Endothelial cell of umbilical vein (primary cell): ENCODE data around the gene HMGN1. TPM values are rescaled to one million over a fixed set of nuclear protein-coding genes. Genes with fewer than 3 reads are reported as not detected.

ENCODE experiments used
- BruUV-seq: library from RNA; stranded (reverse); fragments of 400-500 nt; replicated peaks from 2 replicates; lab custom pipeline; 2021; lab: Mats Ljungman, UMichigan
- CTCF ChIA-PET: fragments of 300-600, 350-600 bp; sonication (Branson Sonifier 250); formaldehyde crosslinking; loops from one replicate; lab custom pipeline; 2021; ENCODE audit warnings: antibody characterized with exemption, inconsistent platforms; lab: Charles Lee
- POLR2A ChIA-PET: fragments of 300-600, 350-600 bp; sonication (Branson Sonifier 250); formaldehyde crosslinking; loops from one replicate; lab custom pipeline; 2021; ENCODE audit warnings: antibody characterized with exemption, inconsistent platforms; lab: Charles Lee
- DNase-seq: peaks from one replicate; pipeline ENCODE4 v3.0.0-alpha.2; 2011; ENCODE audit warnings: low read depth, low spot score
- FAIRE-seq: peaks from 2 replicates; lab custom pipeline; 2011; peaks lifted over from hg19 to GRCh38; lab: Jason Lieb, UNC
- H2AFZ ChIP-seq: 2 replicates; pipeline ENCODE4 v1.6.0; 2012; ENCODE audit warnings: low read depth, low read length, control low read depth, inconsistent platforms
- H3K27ac ChIP-seq: 2 replicates; pipeline ENCODE4 v1.5.1; 2011; ENCODE audit warnings: low read depth, mild to moderate bottlenecking, control low read depth, low read length, moderate library complexity; ENCODE audit not compliant: insufficient read depth
- H3K27me3 ChIP-seq, 2 experiments: 2 replicates each; pipeline versions ENCODE4 v1.6.0 to v1.6.1; 2011; ENCODE audit warnings: low read length in 2 of 2, mixed read lengths in 1 of 2; ENCODE audit not compliant: control insufficient read depth in 2 of 2, insufficient read depth in 2 of 2
- H3K36me3 ChIP-seq, 2 experiments: 2 replicates in 1 of 2; 3 replicates in 1 of 2; pipeline ENCODE4 v1.5.1; 2011; ENCODE audit warnings: low read length in 2 of 2, mild to moderate bottlenecking in 1 of 2, moderate library complexity in 1 of 2; ENCODE audit not compliant: control insufficient read depth in 2 of 2, insufficient read depth in 2 of 2; ENCODE audit errors: extremely low read depth in 1 of 2
- H3K4me1 ChIP-seq: 3 replicates; pipeline ENCODE4 v1.5.1; 2011; ENCODE audit warnings: mild to moderate bottlenecking, low read length; ENCODE audit not compliant: control insufficient read depth, insufficient read depth; ENCODE audit errors: extremely low read depth
- H3K4me2 ChIP-seq: 2 replicates; pipeline ENCODE4 v1.6.1; 2011; ENCODE audit warnings: low read length, control low read depth, mixed read lengths; ENCODE audit not compliant: insufficient read depth
- H3K4me3 ChIP-seq, 3 experiments: fragments of 200-600 bp in 1 of 3; sonication (generic), shearing (Covaris generic) in 1 of 3; replicated peaks in 1 of 3; 2 replicates each; pipeline ENCODE4 v1.5.1; 2011 to 2016; ENCODE audit warnings: control low read depth in 3 of 3, low read length in 3 of 3, mild to moderate bottlenecking in 2 of 3, inconsistent platforms in 1 of 3, low read depth in 1 of 3, moderate library complexity in 1 of 3; ENCODE audit not compliant: insufficient read depth in 1 of 3
- H3K79me2 ChIP-seq: 2 replicates; pipeline ENCODE4 v1.6.0; 2012; ENCODE audit warnings: low read length, inconsistent platforms; ENCODE audit not compliant: control insufficient read depth, insufficient read depth
- H3K9ac ChIP-seq: replicated peaks from 2 replicates; pipeline ENCODE3; 2011; ENCODE audit warnings: low read length, control low read depth; ENCODE audit not compliant: insufficient read depth; ENCODE audit errors: extremely low read depth
- H3K9me1 ChIP-seq: replicated peaks from 3 replicates; pipeline ENCODE4 v1.6.0; 2011; ENCODE audit warnings: mild to moderate bottlenecking, low read length; ENCODE audit not compliant: control insufficient read depth, insufficient read depth; ENCODE audit errors: extremely low read depth
- H3K9me3 ChIP-seq: replicated peaks from 2 replicates; pipeline ENCODE4 v1.5.1; 2012; ENCODE audit warnings: low read length, inconsistent platforms; ENCODE audit not compliant: control insufficient read depth, insufficient read depth
- H4K20me1 ChIP-seq: replicated peaks from 2 replicates; pipeline ENCODE3; 2011; ENCODE audit warnings: mild to moderate bottlenecking, low read length; ENCODE audit not compliant: control insufficient read depth, insufficient read depth; ENCODE audit errors: extremely low read depth
- EZH2 ChIP-seq: IDR thresholded peaks from 2 replicates; pipeline ENCODE4 v1.6.1; 2012; ENCODE audit warnings: borderline replicate concordance, low read depth, mild to moderate bottlenecking, moderate library complexity, low read length, inconsistent platforms; ENCODE audit not compliant: severe bottlenecking
- FOS ChIP-seq: IDR thresholded peaks from 2 replicates; pipeline ENCODE4 v1.6.1; 2011; ENCODE audit warnings: mild to moderate bottlenecking, low read length, moderate library complexity, borderline replicate concordance; ENCODE audit not compliant: insufficient read depth
- GATA2 ChIP-seq: IDR thresholded peaks from 2 replicates; pipeline ENCODE4 v1.7.0; 2011; ENCODE audit warnings: low read depth, mild to moderate bottlenecking, moderate library complexity, mixed read lengths, low read length; ENCODE audit not compliant: insufficient read length, insufficient read depth
- JUN ChIP-seq: IDR thresholded peaks from 2 replicates; pipeline ENCODE4 v1.6.1; 2011; ENCODE audit warnings: borderline replicate concordance, low read depth; ENCODE audit not compliant: insufficient read length, insufficient read depth
- MYC ChIP-seq: IDR thresholded peaks from one replicate; pipeline ENCODE4 v1.6.1; 2011; ENCODE audit warnings: mild to moderate bottlenecking, low read depth, low read length
- POLR2A ChIP-seq: IDR thresholded peaks from 2 replicates; pipeline ENCODE4 v1.6.1; 2012; ENCODE audit warnings: low read depth, mild to moderate bottlenecking, control low read depth, low read length
- POLR2AphosphoS5 ChIP-seq: IDR thresholded peaks from 2 replicates; pipeline ENCODE4 v1.6.1; 2012; ENCODE audit warnings: low read depth, mild to moderate bottlenecking, control low read depth, low read length, moderate library complexity; ENCODE audit not compliant: insufficient read depth
- dilution Hi-C: fragments of 300-500 bp; cut with MboI; formaldehyde crosslinking; loops from one replicate; pipeline ENCODE4 v1.15.0; 2019; ENCODE audit warnings: low sequenced_read_pairs; ENCODE audit not compliant: extremely low pct_ligation_motif_present
- intact Hi-C: fragments of 100-400 bp; cut with micrococcal nuclease; formaldehyde crosslinking; loops from one replicate; pipeline ENCODE4 v1.10.0; 2022
- polyA plus RNA-seq, 4 experiments: library from polyadenylated mRNA; depleted of rRNA in 3 of 4; stranded (reverse) in 3 of 4; unstranded in 1 of 4; fragments of >200 nt; gene quantifications; 2 replicates each; pipeline versions ENCODE4 v1.2.1 to v1.2.3, GENCODE V29; 2011 to 2012; ENCODE audit warnings: missing spikeins in 1 of 4
- total RNA-seq: library from RNA; stranded (reverse); gene quantifications from 2 replicates; pipeline ENCODE4 v1.2.3, GENCODE V29; 2021
- TF ChIP-seq, protein P1 (sequence below), 2 donors: IDR thresholded peaks; 1 replicate in 1 of 2; 2 replicates in 1 of 2; pipeline ENCODE4 v1.5.1; 2011; ENCODE audit warnings: low read length in 2 of 2, mild to moderate bottlenecking in 2 of 2, moderate library complexity in 2 of 2, control low read depth in 1 of 2, inconsistent platforms in 1 of 2, low read depth in 1 of 2; ENCODE audit not compliant: insufficient read depth in 1 of 2; ENCODE audit errors: extremely low read depth in 1 of 2
- TF ChIP-seq, protein P2 (sequence below): IDR thresholded peaks from 2 replicates; pipeline ENCODE4 v1.6.1; 2011; ENCODE audit not compliant: insufficient read depth, insufficient read length

Gene HMGN1
- total and polyA plus RNA-seq, 2 donors (not counting 3 experiments of a cell fraction or from before 2014, with no cell fraction given): 162 to 360 TPM

DNA sequence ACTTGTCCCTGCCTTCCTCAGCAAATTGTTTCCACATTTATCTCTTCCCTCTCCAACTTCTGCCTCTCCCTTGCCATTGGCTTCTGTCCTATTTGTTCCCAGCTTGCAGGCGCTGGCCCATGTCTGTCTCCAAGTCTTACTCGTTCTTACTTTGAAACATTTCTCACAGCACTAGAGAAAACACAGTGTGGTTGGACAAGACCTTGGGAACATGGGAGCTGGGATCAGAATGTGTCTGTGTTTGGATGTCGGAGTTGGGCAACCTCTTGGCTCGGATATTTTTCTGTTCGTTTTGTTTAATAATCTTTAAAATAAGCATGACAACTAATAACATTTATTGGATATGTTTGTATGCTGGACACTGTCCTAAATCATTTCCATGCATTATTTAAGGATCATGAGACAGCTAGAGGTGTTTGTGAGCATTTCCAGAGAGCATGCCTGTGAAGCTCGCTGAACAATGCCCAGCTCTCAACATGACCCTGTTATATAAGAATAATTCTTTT lies 29.6 kb downstream of the HMGN1 start:
- dilution Hi-C loops: no loop called here
- ChIA-PET CTCF (no interaction called here), POLR2A (no interaction called here)
- Histone ChIP-seq H3K79me2 (no peaks in the 10 kb centered on the region), H3K9me1 (no peaks in the 10 kb centered on the region), H3K9ac (no peak overlapping the region), H3K4me1 (peaks cover 6% of the 10 kb centered on the region), H4K20me1 (no peaks in the 10 kb centered on the region), H3K27me3 (peaks cover 5 to 10% of the 10 kb centered on the region in 2 experiments), H3K27ac (no peak overlapping the region), H3K4me3 (no peak overlapping the region), H3K36me3 (no peaks in the 10 kb centered on the region), H3K9me3 (no peaks in the 10 kb centered on the region), H3K4me2 (no peak overlapping the region), H2AFZ (no peak overlapping the region)
- no peak for TF ChIP-seq POLR2AphosphoS5
- TF ChIP-seq EZH2: no peak
- TF ChIP-seq, protein P1, sequence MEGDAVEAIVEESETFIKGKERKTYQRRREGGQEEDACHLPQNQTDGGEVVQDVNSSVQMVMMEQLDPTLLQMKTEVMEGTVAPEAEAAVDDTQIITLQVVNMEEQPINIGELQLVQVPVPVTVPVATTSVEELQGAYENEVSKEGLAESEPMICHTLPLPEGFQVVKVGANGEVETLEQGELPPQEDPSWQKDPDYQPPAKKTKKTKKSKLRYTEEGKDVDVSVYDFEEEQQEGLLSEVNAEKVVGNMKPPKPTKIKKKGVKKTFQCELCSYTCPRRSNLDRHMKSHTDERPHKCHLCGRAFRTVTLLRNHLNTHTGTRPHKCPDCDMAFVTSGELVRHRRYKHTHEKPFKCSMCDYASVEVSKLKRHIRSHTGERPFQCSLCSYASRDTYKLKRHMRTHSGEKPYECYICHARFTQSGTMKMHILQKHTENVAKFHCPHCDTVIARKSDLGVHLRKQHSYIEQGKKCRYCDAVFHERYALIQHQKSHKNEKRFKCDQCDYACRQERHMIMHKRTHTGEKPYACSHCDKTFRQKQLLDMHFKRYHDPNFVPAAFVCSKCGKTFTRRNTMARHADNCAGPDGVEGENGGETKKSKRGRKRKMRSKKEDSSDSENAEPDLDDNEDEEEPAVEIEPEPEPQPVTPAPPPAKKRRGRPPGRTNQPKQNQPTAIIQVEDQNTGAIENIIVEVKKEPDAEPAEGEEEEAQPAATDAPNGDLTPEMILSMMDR (IDR thresholded peaks at IDR 0.05; ENCODE audit: extremely low read depth in 1 of 2, insufficient read depth in 1 of 2, low read depth in 1 of 2, low read length in 2 of 2): no peak
- TF ChIP-seq FOS: no peak
- TF ChIP-seq JUN: no peak
- TF ChIP-seq POLR2A: no peak
- TF ChIP-seq, protein P2, sequence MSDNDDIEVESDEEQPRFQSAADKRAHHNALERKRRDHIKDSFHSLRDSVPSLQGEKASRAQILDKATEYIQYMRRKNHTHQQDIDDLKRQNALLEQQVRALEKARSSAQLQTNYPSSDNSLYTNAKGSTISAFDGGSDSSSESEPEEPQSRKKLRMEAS: no peak
- no peak for TF ChIP-seq GATA2
- TF ChIP-seq MYC: no peak
- intact Hi-C loops: no loop called here
- DNase-seq (no peak), FAIRE-seq (no peak)
- BruUV-seq: no TSS peak
